HG03442 (cell line): Measurements from ENCODE around the gene ZBED4.

Source experiments
- ATAC-seq: cut with Tn5 transposase; IDR thresholded peaks from one replicate; pipeline ENCODE4 v1.9.1; 2021; ENCODE audit warnings: mild to moderate bottlenecking, moderate library complexity; ENCODE audit not compliant: unreplicated experiment

ZBED4 gene

DNA sequence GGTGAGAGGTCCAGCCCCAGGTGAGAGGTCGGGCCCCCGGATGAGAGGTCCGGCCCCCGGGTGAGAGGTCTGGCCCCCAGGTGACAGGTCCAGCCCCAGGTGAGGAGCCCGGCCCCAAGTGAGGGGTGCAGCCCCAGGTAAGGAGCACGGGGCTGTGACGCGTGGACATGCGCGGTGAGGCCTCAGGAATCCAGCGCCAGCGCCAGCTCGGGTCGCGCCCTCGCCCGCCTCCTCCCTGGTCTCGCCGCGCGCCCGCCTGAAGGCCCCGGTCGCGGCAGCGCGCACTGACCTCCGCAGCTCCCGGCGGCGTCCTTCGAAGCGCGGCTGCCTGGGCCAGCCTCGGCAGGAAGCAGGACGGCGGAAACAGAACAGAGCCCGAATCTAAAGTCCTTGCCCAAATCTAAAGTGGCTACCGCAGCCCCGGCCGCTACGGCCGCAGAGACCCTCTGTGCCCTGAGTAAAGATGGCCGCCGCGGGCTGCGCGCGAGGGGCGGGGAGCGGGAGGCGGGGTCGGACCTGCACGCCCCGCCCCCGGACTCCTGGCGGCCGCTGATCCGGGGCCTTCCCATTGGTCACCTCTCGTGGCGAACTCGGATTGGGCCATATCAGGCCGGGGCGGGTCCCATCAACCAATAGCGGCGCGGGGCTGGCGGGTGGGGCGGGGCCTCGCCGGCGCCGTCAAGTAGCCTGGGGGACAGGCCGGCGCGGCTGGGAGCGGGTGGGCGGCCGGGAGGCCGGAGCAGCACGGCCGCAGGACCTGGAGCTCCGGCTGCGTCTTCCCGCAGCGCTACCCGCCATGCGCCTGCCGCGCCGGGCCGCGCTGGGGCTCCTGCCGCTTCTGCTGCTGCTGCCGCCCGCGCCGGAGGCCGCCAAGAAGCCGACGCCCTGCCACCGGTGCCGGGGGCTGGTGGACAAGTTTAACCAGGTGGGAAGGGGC, 64.6 kb downstream of the ZBED4 start, which contains the start of the genes ALG12 and CRELD2:
TSS of gene ALG12 (minus strand) at position 465 of the 937 bp plus-strand sequence. CDS start 4,673 bp downstream, outside the sequence.
TSS of gene CRELD2 (plus strand) at position 661 of the 937 bp plus-strand sequence. CDS start at position 797, 136 bp downstream.
- peak; percentile 80 for ATAC-seq

GRCh38 chr22:49918911-49919881, 65.6 kb downstream of the ZBED4 start:
- no peak for ATAC-seq

GRCh38 chr22:49920859-49921258, 67.2 kb downstream of the ZBED4 start:
- ATAC-seq, result no peak

DNA sequence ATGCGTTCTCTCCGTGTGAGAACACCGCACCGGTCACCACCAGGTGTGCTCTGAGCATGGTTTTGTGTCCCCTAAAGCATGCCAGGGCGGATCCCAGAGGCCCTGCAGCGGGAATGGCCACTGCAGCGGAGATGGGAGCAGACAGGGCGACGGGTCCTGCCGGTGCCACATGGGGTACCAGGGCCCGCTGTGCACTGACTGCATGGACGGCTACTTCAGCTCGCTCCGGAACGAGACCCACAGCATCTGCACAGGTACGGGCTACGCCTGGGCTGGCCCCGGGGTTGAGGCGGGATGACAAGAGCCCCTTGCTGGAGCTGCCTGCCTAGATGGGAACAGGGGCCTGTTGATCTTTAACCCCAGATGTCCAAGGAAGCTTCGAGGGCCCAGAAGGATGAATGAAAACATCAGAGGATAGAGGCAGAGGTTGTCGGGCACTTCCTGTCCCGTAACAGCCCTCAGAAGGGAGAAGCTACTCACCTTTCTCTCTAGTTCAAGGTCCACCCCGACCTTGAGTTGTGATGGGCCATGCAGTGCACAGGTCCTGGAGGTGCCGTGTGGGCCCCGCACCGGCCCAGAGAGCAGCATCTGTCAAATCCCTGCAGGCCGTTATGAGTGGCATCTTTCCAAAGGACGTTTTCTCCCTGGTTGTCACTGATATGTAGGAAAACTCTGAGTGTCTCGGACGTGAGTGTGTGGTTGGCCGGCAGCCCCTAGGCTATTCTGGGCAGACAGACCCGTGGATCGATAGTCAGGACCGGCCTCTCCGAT, 68.0 kb downstream of the ZBED4 start:
- no peak for ATAC-seq

- no peak for ATAC-seq
Measured at GRCh38 chr22:49922484-49922883, 68.8 kb downstream of the ZBED4 start.

DNA sequence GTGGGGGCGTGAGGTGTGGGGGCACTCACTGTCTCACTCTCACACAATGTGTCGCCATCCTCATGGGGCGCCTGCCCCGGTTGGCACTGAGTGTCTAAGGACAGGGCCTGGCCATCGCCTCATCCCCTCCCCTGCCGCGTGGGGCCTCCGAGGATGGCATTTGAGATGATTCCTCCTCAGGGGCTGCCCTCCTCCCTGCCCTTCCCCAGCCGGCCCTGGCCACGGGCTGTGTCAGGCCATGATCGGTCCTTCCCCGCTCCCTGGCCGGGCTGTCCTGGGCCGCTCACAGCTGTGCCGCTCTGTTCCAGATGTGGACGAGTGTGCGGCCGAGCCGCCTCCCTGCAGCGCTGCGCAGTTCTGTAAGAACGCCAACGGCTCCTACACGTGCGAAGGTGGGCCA, 69.3 kb downstream of the ZBED4 start:
- no peak for ATAC-seq

DNA sequence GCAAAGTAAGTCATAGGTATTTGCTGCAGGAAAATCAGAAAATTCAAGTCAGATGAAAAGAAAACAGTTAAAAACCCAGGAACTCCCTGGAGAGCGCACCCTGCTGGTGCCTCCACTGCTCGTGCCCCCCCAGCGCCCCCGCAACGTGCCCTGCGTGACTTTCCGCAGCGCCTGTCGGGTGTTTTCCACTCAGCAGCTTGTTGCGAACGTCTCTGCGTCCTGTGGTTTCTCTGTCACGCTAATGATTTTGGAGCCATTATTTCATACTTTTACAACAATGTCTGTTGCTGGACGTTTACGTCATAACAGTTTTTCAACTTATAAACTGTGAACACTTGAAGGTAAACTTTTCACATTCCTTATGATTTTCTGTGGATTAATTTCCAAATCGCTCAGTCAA, 69.8 kb downstream of the ZBED4 start:
- no peak for ATAC-seq

DNA sequence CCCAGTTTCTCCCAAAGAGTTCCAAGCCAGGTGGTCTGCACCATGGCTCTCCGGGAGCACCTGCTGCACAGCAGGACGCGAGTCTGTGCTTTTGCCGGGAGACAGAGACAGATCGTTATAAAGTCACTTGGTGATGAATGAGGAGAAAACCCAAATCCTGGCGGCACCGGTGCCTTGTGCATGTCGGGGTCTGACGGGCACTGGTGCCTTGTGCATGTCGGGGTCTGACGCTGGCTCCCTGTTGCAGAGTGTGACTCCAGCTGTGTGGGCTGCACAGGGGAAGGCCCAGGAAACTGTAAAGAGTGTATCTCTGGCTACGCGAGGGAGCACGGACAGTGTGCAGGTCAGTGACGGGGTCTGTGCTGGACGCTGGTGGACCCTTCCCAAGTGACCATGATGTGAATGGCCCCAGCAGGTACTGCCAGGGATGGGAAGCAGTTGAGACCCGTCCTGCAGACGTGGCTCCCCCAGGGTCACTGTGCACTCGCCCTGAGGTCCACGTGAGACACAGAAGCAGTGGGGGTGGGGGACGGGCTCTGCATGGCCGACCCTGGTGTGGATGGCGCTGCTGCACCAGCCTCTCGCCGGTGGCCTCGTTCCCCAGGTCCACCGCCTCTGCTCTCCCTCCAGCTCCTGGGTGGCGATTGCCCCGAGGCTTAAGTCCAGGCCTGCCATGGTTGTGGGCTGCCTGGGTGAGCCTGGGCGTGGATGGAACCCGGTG, 70.6 kb downstream of the ZBED4 start:
- no peak for ATAC-seq

DNA sequence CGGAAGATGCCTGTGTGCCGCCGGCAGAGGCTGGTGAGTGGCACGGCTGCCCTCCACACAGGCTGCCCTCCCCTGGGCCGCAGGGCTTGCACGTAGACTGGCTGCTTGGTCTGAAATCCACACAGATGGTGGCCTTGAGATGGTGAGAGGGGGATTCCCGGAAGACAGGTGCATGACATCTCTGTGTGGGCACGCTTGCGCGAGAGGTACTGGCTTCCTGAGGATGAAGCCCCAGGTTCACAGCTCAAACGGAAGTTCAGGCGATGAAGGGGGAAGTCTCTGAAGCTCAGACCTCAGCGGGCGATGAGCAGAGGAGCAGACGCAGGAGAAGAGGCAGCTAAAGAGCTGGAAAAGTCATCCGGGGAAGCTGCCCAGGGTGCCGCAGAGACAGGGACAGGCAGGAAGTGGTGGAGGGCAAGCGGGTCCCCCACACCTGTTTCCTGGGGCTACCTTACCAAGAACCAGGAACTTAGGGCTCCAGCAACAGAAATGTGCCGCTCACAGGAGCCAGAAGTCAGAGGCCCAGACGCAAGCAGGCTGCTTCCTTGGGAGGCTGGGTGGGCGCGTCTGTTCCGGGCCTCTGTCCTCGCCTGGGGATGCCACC, 72.0 kb downstream of the ZBED4 start:
- ATAC-seq, result no peak

- no peak for ATAC-seq
Measured at GRCh38 chr22:49926916-49927315, 73.3 kb downstream of the ZBED4 start.

GRCh38 chr22:49927483-49928184, 74.0 kb downstream of the ZBED4 start:
- no peak for ATAC-seq

DNA sequence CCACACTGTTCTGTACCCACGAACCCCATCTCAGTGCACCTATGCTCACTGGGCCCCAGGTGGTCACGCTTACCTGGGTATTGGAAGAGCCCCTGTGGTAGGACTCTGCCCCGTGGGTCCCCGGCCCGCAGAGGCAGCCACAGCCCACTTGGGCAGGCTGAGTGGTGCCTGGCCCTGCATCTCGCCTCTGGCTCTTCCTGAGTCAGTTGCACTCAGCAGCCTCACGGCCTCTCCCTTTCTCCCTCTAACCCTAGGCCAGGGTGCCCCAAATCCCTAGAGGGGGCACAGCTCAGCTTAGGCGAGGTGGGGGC, 74.5 kb downstream of the ZBED4 start:
- ATAC-seq, result no peak

DNA sequence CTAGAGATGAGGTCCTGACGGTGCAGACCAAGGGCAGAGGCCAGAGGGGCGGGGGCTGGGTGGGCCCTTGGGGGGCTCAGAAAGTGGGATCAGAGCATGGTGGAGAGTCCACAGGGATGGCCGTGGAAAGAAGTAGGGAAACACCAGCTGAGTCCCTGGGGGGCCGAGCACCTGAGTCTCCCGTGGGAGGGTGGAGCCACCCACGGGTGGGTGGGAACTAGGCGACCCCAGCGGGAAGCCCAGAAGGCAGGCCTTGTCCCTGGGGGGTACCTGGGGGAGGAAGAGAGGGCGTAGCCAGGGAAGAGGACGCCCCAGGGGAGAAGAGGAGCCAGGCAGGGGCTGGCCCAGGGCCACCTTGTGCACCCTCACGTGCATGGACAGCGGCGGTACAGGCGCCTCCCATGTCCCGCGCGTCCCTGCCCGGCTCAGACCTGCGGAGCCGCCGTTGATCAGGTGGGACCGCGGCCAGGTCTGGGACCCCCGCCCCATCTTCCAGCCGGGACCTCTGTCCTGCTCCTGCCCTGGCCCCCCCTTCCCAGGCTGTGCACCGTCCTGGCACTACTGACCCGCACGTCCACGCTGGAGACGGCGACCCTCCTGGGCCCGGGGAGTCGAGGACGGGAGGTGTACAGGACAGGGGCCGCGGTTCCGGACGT, 75.0 kb downstream of the ZBED4 start:
- no peak for ATAC-seq

- no peak for ATAC-seq
Measured at GRCh38 chr22:49929211-49929979, 75.8 kb downstream of the ZBED4 start.

GRCh38 chr22:49929994-49930575, 76.4 kb downstream of the ZBED4 start:
- no peak for ATAC-seq

DNA sequence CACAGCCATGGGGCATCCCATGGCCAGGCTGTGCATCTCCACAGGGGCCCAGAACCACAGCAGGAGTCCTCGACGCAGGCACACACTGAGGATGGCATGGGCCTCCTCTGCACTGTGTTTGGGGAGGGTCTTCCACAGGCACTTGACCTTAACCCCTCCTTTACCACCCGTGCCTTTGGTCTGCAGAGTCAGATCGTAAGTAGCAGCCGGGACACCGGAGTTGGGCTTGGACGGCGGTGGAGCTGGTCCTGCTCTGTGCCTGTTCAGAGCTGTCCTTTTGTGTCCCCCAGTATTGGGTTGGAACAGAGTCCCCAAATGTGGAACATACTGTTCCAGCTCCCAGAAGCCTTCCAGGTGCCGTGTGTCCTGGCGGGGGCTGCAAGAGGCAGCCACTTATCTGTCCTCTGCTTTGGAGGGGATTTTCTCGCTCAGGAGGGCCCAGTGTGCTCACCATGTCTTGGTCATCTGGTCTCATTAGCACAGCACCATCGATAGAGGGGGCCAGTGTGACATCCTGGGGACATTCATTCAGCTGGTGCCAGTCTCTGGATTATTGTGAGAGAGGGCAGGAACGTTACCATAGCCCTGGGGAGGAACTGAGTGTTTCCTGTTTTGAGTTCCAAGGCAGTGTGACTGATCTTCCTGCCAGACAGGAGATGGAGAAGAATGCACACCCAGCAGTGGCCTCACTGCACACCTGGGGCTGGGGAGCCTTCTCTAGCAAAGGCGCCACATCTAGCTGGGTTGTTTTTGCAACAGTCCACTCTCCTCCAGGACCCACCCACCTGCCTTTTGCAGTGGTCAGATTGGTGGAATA, 77.2 kb downstream of the ZBED4 start:
- no peak for ATAC-seq
